Activated naive CD8-positive, alpha-beta T cell treated with anti-CD3 and anti-CD28 coated beads, Interleukin-2, amount 50 U/mL, for 24 hours (primary cell): ENCODE data around the gene ROCK2.
"Not testable (repeated sequence)": the region's sequence is repeated elsewhere in the genome, so short reads cannot be mapped to it uniquely, and the experiment has no call there.

Experiments
- ATAC-seq: fragments of 150-1000 bp; cut with Tn5 transposase; one replicate; pipeline ENCODE4 v1.10.0; 2021
- DNase-seq: peaks from one replicate; pipeline ENCODE4 v3.0.0; 2021
- H3K27ac Mint-ChIP-seq: one replicate; pipeline ENCODE4 v1.8.0; 2021; ENCODE audit warnings: mild to moderate bottlenecking, mixed read lengths
- H3K27me3 Mint-ChIP-seq: one replicate; pipeline ENCODE4 v1.8.0; 2021; ENCODE audit warnings: mixed read lengths
- H3K36me3 Mint-ChIP-seq: one replicate; pipeline ENCODE4 v1.8.0; 2021; ENCODE audit warnings: low read depth, mixed read lengths
- H3K4me1 Mint-ChIP-seq: one replicate; pipeline ENCODE4 v1.8.0; 2021; ENCODE audit warnings: mixed read lengths
- H3K4me3 Mint-ChIP-seq: one replicate; pipeline ENCODE4 v1.8.0; 2021; ENCODE audit warnings: mild to moderate bottlenecking, moderate library complexity, mixed read lengths
- H3K9me3 Mint-ChIP-seq: one replicate; pipeline ENCODE4 v1.8.0; 2021; ENCODE audit warnings: mixed read lengths

Gene ROCK2

GRCh38 chr2:11263177-11263576 is 81.3 kb downstream of the ROCK2 start:
- no peaks in the 10 kb centered on the region for H3K27me3 Mint-ChIP-seq
- no peak overlapping the region for H3K4me3 Mint-ChIP-seq
- ATAC-seq (no peak), DNase-seq (no peak)
- H3K4me1 Mint-ChIP-seq, result no peaks in the 10 kb centered on the region
- no peak overlapping the region for H3K27ac Mint-ChIP-seq
- no peaks in the 10 kb centered on the region for H3K9me3 Mint-ChIP-seq
- peaks cover 3% of the 10 kb centered on the region for H3K36me3 Mint-ChIP-seq

- not testable (repeated sequence) for DNase-seq, H3K4me1 Mint-ChIP-seq, H3K27me3 Mint-ChIP-seq, H3K36me3 Mint-ChIP-seq, H3K27ac Mint-ChIP-seq, ATAC-seq, H3K4me3 Mint-ChIP-seq, H3K9me3 Mint-ChIP-seq
These were observed 82.0 kb downstream of the ROCK2 start for GRCh38 chr2:11262438-11262837.

- H3K4me3 Mint-ChIP-seq, H3K36me3 Mint-ChIP-seq, DNase-seq, ATAC-seq, H3K27ac Mint-ChIP-seq, H3K4me1 Mint-ChIP-seq, H3K27me3 Mint-ChIP-seq, H3K9me3 Mint-ChIP-seq: not testable (repeated sequence)
These were observed 82.9 kb downstream of the ROCK2 start for GRCh38 chr2:11261564-11261963.

- no peaks in the 10 kb centered on the region for H3K4me1 Mint-ChIP-seq
- no peaks in the 10 kb centered on the region for H3K9me3 Mint-ChIP-seq
- peaks cover 11% of the 10 kb centered on the region for H3K36me3 Mint-ChIP-seq
- H3K27ac Mint-ChIP-seq, result no peak overlapping the region
- DNase-seq, result no peak
- ATAC-seq, result no peak
- H3K27me3 Mint-ChIP-seq, result no peaks in the 10 kb centered on the region
- no peak overlapping the region for H3K4me3 Mint-ChIP-seq
These were observed 83.5 kb downstream of the ROCK2 start for GRCh38 chr2:11260979-11261378.

- H3K9me3 Mint-ChIP-seq, result no peaks in the 10 kb centered on the region
- DNase-seq (no peak), ATAC-seq (no peak)
- no peak overlapping the region for H3K4me3 Mint-ChIP-seq
- peaks cover 13% of the 10 kb centered on the region for H3K36me3 Mint-ChIP-seq
- no peaks in the 10 kb centered on the region for H3K4me1 Mint-ChIP-seq
- no peaks in the 10 kb centered on the region for H3K27me3 Mint-ChIP-seq
- no peak overlapping the region for H3K27ac Mint-ChIP-seq
These were observed 86.5 kb downstream of the ROCK2 start for GRCh38 chr2:11257964-11258363.

- no peak overlapping the region for H3K27ac Mint-ChIP-seq
- no peaks in the 10 kb centered on the region for H3K27me3 Mint-ChIP-seq
- ATAC-seq, result no peak
- H3K4me3 Mint-ChIP-seq, result no peak overlapping the region
- H3K36me3 Mint-ChIP-seq, result peaks cover 18% of the 10 kb centered on the region
- no peaks in the 10 kb centered on the region for H3K4me1 Mint-ChIP-seq
- no peak for DNase-seq
- no peaks in the 10 kb centered on the region for H3K9me3 Mint-ChIP-seq
These were observed 87.4 kb downstream of the ROCK2 start for GRCh38 chr2:11257078-11257477.

GRCh38 chr2:11256166-11256565 is 88.3 kb downstream of the ROCK2 start:
- Mint-ChIP-seq H3K27ac (peak overlapping the region; percentile 55), H3K9me3 (no peaks in the 10 kb centered on the region), H3K4me3 (no peak overlapping the region), H3K27me3 (no peaks in the 10 kb centered on the region), H3K36me3 (peaks cover 17% of the 10 kb centered on the region), H3K4me1 (no peaks in the 10 kb centered on the region)
- DNase-seq, result no peak
- no peak for ATAC-seq

GRCh38 chr2:11254100-11254536 is 90.3 kb downstream of the ROCK2 start:
- no peak overlapping the region for H3K4me3 Mint-ChIP-seq
- ATAC-seq, result no peak
- H3K4me1 Mint-ChIP-seq, result peaks cover 5% of the 10 kb centered on the region
- H3K36me3 Mint-ChIP-seq, result peaks cover 17% of the 10 kb centered on the region
- H3K27ac Mint-ChIP-seq, result no peak overlapping the region
- no peaks in the 10 kb centered on the region for H3K9me3 Mint-ChIP-seq
- H3K27me3 Mint-ChIP-seq, result no peaks in the 10 kb centered on the region
- DNase-seq, result no peak

- not testable (repeated sequence) for ATAC-seq, H3K4me3 Mint-ChIP-seq, H3K4me1 Mint-ChIP-seq, H3K9me3 Mint-ChIP-seq, H3K27me3 Mint-ChIP-seq, H3K27ac Mint-ChIP-seq, DNase-seq
- peaks cover 16% of the 10 kb centered on the region for H3K36me3 Mint-ChIP-seq
These were observed 92.0 kb downstream of the ROCK2 start for GRCh38 chr2:11252458-11252857.

- Mint-ChIP-seq H3K4me1 (peaks cover 5% of the 10 kb centered on the region), H3K27ac (no peak overlapping the region), H3K4me3 (no peak overlapping the region), H3K27me3 (no peaks in the 10 kb centered on the region), H3K36me3 (peaks cover 11% of the 10 kb centered on the region), H3K9me3 (no peaks in the 10 kb centered on the region)
- no peak for ATAC-seq
- DNase-seq, result no peak
These were observed 93.8 kb downstream of the ROCK2 start for GRCh38 chr2:11250400-11251196.

- Mint-ChIP-seq H3K36me3 (peaks cover 3% of the 10 kb centered on the region), H3K27ac (no peak overlapping the region), H3K9me3 (no peaks in the 10 kb centered on the region)
These were observed 99.1 kb downstream of the ROCK2 start for GRCh38 chr2:11245322-11245721.

GRCh38 chr2:11244091-11244826 is 100.2 kb downstream of the ROCK2 start:
- no peak for ATAC-seq
- Mint-ChIP-seq H3K36me3 (peaks cover 3% of the 10 kb centered on the region), H3K27me3 (no peaks in the 10 kb centered on the region), H3K27ac (no peak overlapping the region), H3K4me3 (no peak overlapping the region), H3K9me3 (no peaks in the 10 kb centered on the region), H3K4me1 (peaks cover 2% of the 10 kb centered on the region)
- DNase-seq, result no peak

More at GRCh38 chr2:11245322-11245721, 99.1 kb downstream of the ROCK2 start:
- no peaks in the 10 kb centered on the region for H3K4me1 Mint-ChIP-seq
- no peaks in the 10 kb centered on the region for H3K27me3 Mint-ChIP-seq
- no peak overlapping the region for H3K4me3 Mint-ChIP-seq
- no peak for DNase-seq
- no peak for ATAC-seq

- peaks cover 3% of the 10 kb centered on the region for H3K36me3 Mint-ChIP-seq
- no peak overlapping the region for H3K4me3 Mint-ChIP-seq
- ATAC-seq (no peak), DNase-seq (no peak)
- peaks cover 5% of the 10 kb centered on the region for H3K4me1 Mint-ChIP-seq
- no peaks in the 10 kb centered on the region for H3K9me3 Mint-ChIP-seq
- no peaks in the 10 kb centered on the region for H3K27me3 Mint-ChIP-seq
- no peak overlapping the region for H3K27ac Mint-ChIP-seq
These were observed 100.9 kb downstream of the ROCK2 start for GRCh38 chr2:11243512-11243911.

GRCh38 chr2:11242542-11243174 is 101.8 kb downstream of the ROCK2 start:
- Mint-ChIP-seq H3K4me3 (no peak overlapping the region), H3K4me1 (peaks cover 5% of the 10 kb centered on the region), H3K27ac (no peak overlapping the region), H3K36me3 (peaks cover 3% of the 10 kb centered on the region), H3K27me3 (no peaks in the 10 kb centered on the region), H3K9me3 (no peaks in the 10 kb centered on the region)
- no peak for DNase-seq
- ATAC-seq, result no peak
